HCT116 (cell line): ENCODE results near the gene SLC12A7. TPM values are rescaled to one million over a fixed set of nuclear protein-coding genes. Genes with fewer than 3 reads are reported as not detected.

ENCODE experiments used
- ATAC-seq: fragments of 200-7000 bp; cut with Tn5 transposase; 2 replicates; pipeline ENCODE4 v1.9.1; 2020; ENCODE audit warnings: mild to moderate bottlenecking, moderate library complexity
- BruUV-seq: library from RNA; stranded (reverse); fragments of 400-500 nt; replicated peaks from 2 replicates; lab custom pipeline; 2021; lab: Mats Ljungman, UMichigan
- CTCF ChIA-PET: fragments of 300-600 bp; sonication (Branson Sonifier 250); formaldehyde crosslinking; loops from one replicate; lab custom pipeline; 2021; ENCODE audit warnings: antibody characterized with exemption; lab: Charles Lee
- POLR2A ChIA-PET: fragments of 300-600, 350-600 bp; sonication (Branson Sonifier 250); formaldehyde crosslinking; loops from one replicate; lab custom pipeline; 2021; ENCODE audit warnings: antibody characterized with exemption; lab: Charles Lee
- RAD21 ChIA-PET, 2 experiments: fragments of 300-600 bp; sonication (Branson Sonifier 250); formaldehyde crosslinking; loops; one replicate each; lab custom pipeline; 2023; ENCODE audit warnings: low total read pairs in 2 of 2; ENCODE audit not compliant: uncharacterized antibody in 2 of 2, unreplicated experiment in 2 of 2, low non-redundant PET in 1 of 2; lab: Charles Lee
- DNase-seq: peaks from one replicate; pipeline ENCODE4 v3.0.0-alpha.2; 2010; ENCODE audit warnings: low read depth, low spot score
- H2AFZ ChIP-seq: fragments of 200-600 bp; shearing (Covaris generic), sonication (generic); 2 replicates; pipeline ENCODE4 v1.6.1; 2017; ENCODE audit warnings: low read depth, mixed run types, mixed read lengths, antibody characterized with exemption, low read length; ENCODE audit not compliant: poor library complexity, severe bottlenecking
- H3K27ac ChIP-seq: 2 replicates; pipeline ENCODE4 v1.5.1; 2012; ENCODE audit warnings: low read depth, low read length
- H3K27me3 ChIP-seq: fragments of 200-600 bp; sonication (generic); 2 replicates; pipeline ENCODE4 v1.6.1; 2016; ENCODE audit warnings: mixed run types, low read length, mixed read lengths; ENCODE audit not compliant: insufficient read depth
- H3K36me3 ChIP-seq, 2 experiments: fragments of 200-500 bp in 1 of 2; fragments of 200-600 bp in 1 of 2; sonication (Bioruptor generic) in 1 of 2; sonication (generic) in 1 of 2; 2 replicates each; pipeline versions ENCODE4 v1.5.1 to v1.6.1; 2014 to 2016; ENCODE audit warnings: low read length in 2 of 2, inconsistent platforms in 1 of 2, mixed read lengths in 1 of 2, mixed run types in 1 of 2; ENCODE audit not compliant: insufficient read depth in 2 of 2, control insufficient read depth in 1 of 2
- H3K4me1 ChIP-seq, 2 experiments: fragments of 200-600 bp in 1 of 2; sonication (generic) in 1 of 2; 2 replicates each; pipeline versions ENCODE4 v1.5.1 to v1.6.1; 2012 to 2017; ENCODE audit warnings: low read length in 2 of 2, inconsistent platforms in 1 of 2, mild to moderate bottlenecking in 1 of 2, mixed read lengths in 1 of 2, mixed run types in 1 of 2, moderate library complexity in 1 of 2; ENCODE audit not compliant: insufficient read depth in 2 of 2, control insufficient read depth in 1 of 2
- H3K4me2 ChIP-seq: fragments of 200-600 bp; sonication (generic); 2 replicates; pipeline ENCODE4 v1.6.1; 2017; ENCODE audit warnings: mixed run types, low read length, mixed read lengths
- H3K4me3 ChIP-seq, 2 experiments: fragments of 200-600 bp in 1 of 2; sonication (generic) in 1 of 2; replicated peaks in 1 of 2; 2 replicates each; pipeline ENCODE4 v1.5.1; 2011 to 2016; ENCODE audit warnings: low read length in 2 of 2, control low read depth in 1 of 2, low read depth in 1 of 2, mild to moderate bottlenecking in 1 of 2, mixed read lengths in 1 of 2, mixed run types in 1 of 2
- H3K79me2 ChIP-seq: fragments of 200-600 bp; sonication (generic); 2 replicates; pipeline ENCODE4 v1.6.1; 2017; ENCODE audit warnings: mild to moderate bottlenecking, mixed run types, low read length, moderate library complexity, mixed read lengths; ENCODE audit not compliant: insufficient read depth
- H3K9ac ChIP-seq: fragments of 200-600 bp; sonication (generic); 2 replicates; pipeline ENCODE4 v1.6.1; 2016; ENCODE audit warnings: low read length, mixed read lengths
- H3K9me2 ChIP-seq: fragments of 200-600 bp; sonication (generic), shearing (Covaris generic); 2 replicates; pipeline ENCODE4 v1.6.1; 2017; ENCODE audit warnings: mixed run types, mild to moderate bottlenecking, moderate library complexity; ENCODE audit not compliant: insufficient read depth
- H3K9me3 ChIP-seq, 2 experiments: fragments of 200-500 bp in 1 of 2; fragments of 200-600 bp in 1 of 2; sonication (Bioruptor generic) in 1 of 2; sonication (generic) in 1 of 2; 2 replicates each; pipeline ENCODE4 v1.6.1; 2014 to 2017; ENCODE audit warnings: low read length in 2 of 2, mixed read lengths in 2 of 2, inconsistent platforms in 1 of 2, low read depth in 1 of 2, mild to moderate bottlenecking in 1 of 2, mixed run types in 1 of 2, moderate library complexity in 1 of 2; ENCODE audit not compliant: control insufficient read depth in 1 of 2, insufficient read depth in 1 of 2
- H4K20me1 ChIP-seq: fragments of 200-600 bp; sonication (generic), shearing (Covaris generic); 2 replicates; pipeline ENCODE4 v1.6.1; 2017; ENCODE audit warnings: mixed run types, mild to moderate bottlenecking, moderate library complexity; ENCODE audit not compliant: insufficient read depth
- CBX3 ChIP-seq: IDR thresholded peaks from 2 replicates; pipeline ENCODE4 v1.6.1; 2012; ENCODE audit warnings: low read depth
- EGR1 ChIP-seq: IDR thresholded peaks from 2 replicates; pipeline ENCODE4 v1.6.1; 2012; ENCODE audit warnings: low read depth
- ELF1 ChIP-seq: IDR thresholded peaks from 2 replicates; pipeline ENCODE4 v1.6.1; 2012; ENCODE audit warnings: low read depth, borderline replicate concordance
- EZH2 ChIP-seq: fragments of 200-600 bp; sonication (generic); IDR thresholded peaks from 2 replicates; pipeline ENCODE4 v1.6.1; 2017; ENCODE audit warnings: antibody characterized with exemption, mixed run types
- POLR2AphosphoS5 ChIP-seq: IDR thresholded peaks from 2 replicates; pipeline ENCODE4 v1.6.1; 2011; ENCODE audit warnings: mild to moderate bottlenecking, low read depth, low read length, moderate library complexity
- RAD21 ChIP-seq: IDR thresholded peaks from 2 replicates; pipeline ENCODE4 v1.6.1; 2012; ENCODE audit warnings: low read depth, mild to moderate bottlenecking
- SP1 ChIP-seq: IDR thresholded peaks from 2 replicates; pipeline ENCODE4 v1.6.1; 2012; ENCODE audit warnings: low read depth
- SRF ChIP-seq: IDR thresholded peaks from 2 replicates; pipeline ENCODE4 v1.6.1; 2012; ENCODE audit warnings: low read depth
- ZFX ChIP-seq: fragments of 450-650 bp; IDR thresholded peaks from 2 replicates; pipeline ENCODE4 v1.6.1; 2017
- ZNF274 ChIP-seq: fragments of 200-500 bp; sonication (Bioruptor generic); IDR thresholded peaks from 2 replicates; pipeline ENCODE4 v1.6.1; 2014; ENCODE audit warnings: mild to moderate bottlenecking, low read depth, low read length, inconsistent platforms
- intact Hi-C: fragments of 100-400 bp; cut with micrococcal nuclease; formaldehyde crosslinking; loops from 2 replicates; pipeline ENCODE4 v1.10.0; 2022
- total RNA-seq: library from RNA; stranded (reverse); gene quantifications from one replicate; pipeline ENCODE4 v1.2.1, GENCODE V29; 2021; ENCODE audit not compliant: unreplicated experiment
- TF ChIP-seq, protein P1 (sequence below), 3 experiments: fragments of 200-600 bp in 1 of 3; sonication (generic) in 1 of 3; IDR thresholded peaks in 2 of 3; conservative IDR thresholded peaks in 1 of 3; 2 replicates each; pipeline ENCODE4 v1.5.1; 2012 to 2017; ENCODE audit warnings: low read depth in 2 of 3, low read length in 2 of 3, antibody characterized with exemption in 1 of 3, borderline replicate concordance in 1 of 3, control low read depth in 1 of 3, mild to moderate bottlenecking in 1 of 3, mixed read lengths in 1 of 3, mixed run types in 1 of 3, moderate library complexity in 1 of 3; ENCODE audit not compliant: insufficient read depth in 1 of 3
- TF ChIP-seq, protein P2 (sequence below): IDR thresholded peaks from 2 replicates; pipeline ENCODE4 v1.6.1; 2012
- TF ChIP-seq, protein P3 (sequence below): IDR thresholded peaks from 2 replicates; pipeline ENCODE4 v1.6.1; 2012

SLC12A7 gene
- total RNA-seq, 1 experiment from 2014 or later, result 29.6 TPM

DNA sequence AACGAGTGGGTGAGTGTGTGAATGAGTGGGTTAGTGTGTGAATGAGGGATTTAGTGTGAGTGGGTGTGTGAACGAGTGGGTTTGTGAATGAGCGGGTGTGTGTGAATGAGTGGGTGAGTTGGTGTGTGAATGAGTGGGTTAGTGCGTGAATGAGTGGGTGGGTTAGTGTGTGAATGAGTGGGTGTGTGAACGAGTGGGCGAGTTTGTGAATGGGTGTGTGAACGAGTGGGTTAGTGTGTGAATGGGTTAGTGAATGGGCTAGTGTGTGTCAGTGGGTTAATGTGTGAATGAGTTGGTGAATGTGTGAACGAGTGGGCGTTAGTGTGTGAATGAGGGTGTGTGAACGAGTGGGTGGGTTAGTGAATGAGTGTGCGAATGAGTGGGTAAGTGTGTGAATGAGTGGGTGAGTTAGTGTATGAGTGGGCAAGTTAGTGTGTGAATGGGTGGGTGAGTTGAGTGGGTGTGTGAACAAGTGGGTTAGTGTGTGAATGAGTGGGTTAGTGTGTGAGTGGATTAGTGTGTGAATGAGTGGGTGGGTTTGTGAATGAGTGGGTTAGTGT, 63.6 kb downstream of the SLC12A7 start:
- Histone ChIP-seq H2AFZ (no peak overlapping the region), H3K4me3 (no peak overlapping the region), H3K79me2 (no peaks in the 10 kb centered on the region), H3K27ac (no peak overlapping the region)
- CTCF ChIA-PET, result no interaction called here
- RAD21 ChIA-PET, result no interaction called here
- TF ChIP-seq, protein P1, sequence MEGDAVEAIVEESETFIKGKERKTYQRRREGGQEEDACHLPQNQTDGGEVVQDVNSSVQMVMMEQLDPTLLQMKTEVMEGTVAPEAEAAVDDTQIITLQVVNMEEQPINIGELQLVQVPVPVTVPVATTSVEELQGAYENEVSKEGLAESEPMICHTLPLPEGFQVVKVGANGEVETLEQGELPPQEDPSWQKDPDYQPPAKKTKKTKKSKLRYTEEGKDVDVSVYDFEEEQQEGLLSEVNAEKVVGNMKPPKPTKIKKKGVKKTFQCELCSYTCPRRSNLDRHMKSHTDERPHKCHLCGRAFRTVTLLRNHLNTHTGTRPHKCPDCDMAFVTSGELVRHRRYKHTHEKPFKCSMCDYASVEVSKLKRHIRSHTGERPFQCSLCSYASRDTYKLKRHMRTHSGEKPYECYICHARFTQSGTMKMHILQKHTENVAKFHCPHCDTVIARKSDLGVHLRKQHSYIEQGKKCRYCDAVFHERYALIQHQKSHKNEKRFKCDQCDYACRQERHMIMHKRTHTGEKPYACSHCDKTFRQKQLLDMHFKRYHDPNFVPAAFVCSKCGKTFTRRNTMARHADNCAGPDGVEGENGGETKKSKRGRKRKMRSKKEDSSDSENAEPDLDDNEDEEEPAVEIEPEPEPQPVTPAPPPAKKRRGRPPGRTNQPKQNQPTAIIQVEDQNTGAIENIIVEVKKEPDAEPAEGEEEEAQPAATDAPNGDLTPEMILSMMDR (IDR thresholded peaks at IDR 0.05 in 2 of 3, conservative IDR thresholded peaks at IDR 0.05 in 1 of 3; ENCODE audit: borderline replicate concordance in 1 of 3, insufficient read depth in 1 of 3, low read depth in 2 of 3, low read length in 2 of 3), result no peak
- TF ChIP-seq, protein P2, sequence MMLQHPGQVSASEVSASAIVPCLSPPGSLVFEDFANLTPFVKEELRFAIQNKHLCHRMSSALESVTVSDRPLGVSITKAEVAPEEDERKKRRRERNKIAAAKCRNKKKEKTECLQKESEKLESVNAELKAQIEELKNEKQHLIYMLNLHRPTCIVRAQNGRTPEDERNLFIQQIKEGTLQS, result no peak
- TF ChIP-seq CBX3, result no peak
- TF ChIP-seq RAD21, result no peak
- TF ChIP-seq SP1, result no peak
- no peak for TF ChIP-seq ELF1
- no peak for TF ChIP-seq ZNF274
- TF ChIP-seq SRF, result no peak
- TF ChIP-seq, protein P3, sequence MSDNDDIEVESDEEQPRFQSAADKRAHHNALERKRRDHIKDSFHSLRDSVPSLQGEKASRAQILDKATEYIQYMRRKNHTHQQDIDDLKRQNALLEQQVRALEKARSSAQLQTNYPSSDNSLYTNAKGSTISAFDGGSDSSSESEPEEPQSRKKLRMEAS, result no peak
- no peak for TF ChIP-seq ZFX
- no peak for TF ChIP-seq EGR1
- no peak for TF ChIP-seq POLR2AphosphoS5
- TF ChIP-seq EZH2, result no peak
- TF ChIP-seq, all 23 proteins: peak for 0
- Histone ChIP-seq H3K9me2 (no peaks in the 10 kb centered on the region), H3K9ac (no peak overlapping the region), H3K4me2 (no peak overlapping the region), H4K20me1 (no peaks in the 10 kb centered on the region), H3K9me3 (peaks cover 4 to 5% of the 10 kb centered on the region in 2 experiments; a peak in 2 of 4 replicates), H3K36me3 (peaks cover 0 to 3% of the 10 kb centered on the region in 2 experiments; a peak in 2 of 4 replicates), H3K27me3 (no peaks in the 10 kb centered on the region), H3K4me1 (no peaks in the 10 kb centered on the region)
- intact Hi-C loops, result no loop called here
- POLR2A ChIA-PET, result no interaction called here
- ATAC-seq, result no peak
- no TSS peak for BruUV-seq
- DNase-seq, result no peak
